Uterus (tissue), 2 donors: Measurements from ENCODE around the gene BTG1.

Experiments used
- CTCF ChIP-seq, 4 experiments: fragments of 200-600 bp in 2 of 4; fragments of 450-650 bp in 2 of 4; sonication (generic) in 2 of 4; IDR thresholded peaks; one replicate each; pipeline ENCODE4 v1.5.1; 2016 to 2019; ENCODE audit warnings: antibody characterized with exemption in 4 of 4, mild to moderate bottlenecking in 2 of 4, moderate library complexity in 1 of 4
- POLR2A ChIP-seq, 2 donors: fragments of 450-650 bp; IDR thresholded peaks; one replicate each; pipeline ENCODE4 v1.6.1; 2016; ENCODE audit warnings: antibody characterized with exemption in 2 of 2, mild to moderate bottlenecking in 1 of 2, moderate library complexity in 1 of 2

GRCh38 chr12:92138626-92139025 lies 7.0 kb downstream of the BTG1 start:
- no peak for TF ChIP-seq CTCF (IDR thresholded peaks at IDR 0.05)
- TF ChIP-seq POLR2A (IDR thresholded peaks at IDR 0.05), result no peak
